KMS-11 (cell line): ENCODE data around the gene SMARCE1.

Source experiments
- H2AFZ ChIP-seq: fragments of 200-600 bp; sonication (generic); 2 replicates; pipeline ENCODE4 v1.6.1; 2016; ENCODE audit warnings: antibody characterized with exemption, mixed run types, low read depth
- H3K27ac ChIP-seq: fragments of 200-600 bp; sonication (generic); 2 replicates; pipeline ENCODE4 v1.6.1; 2016; ENCODE audit warnings: mild to moderate bottlenecking, mixed run types
- H3K27me3 ChIP-seq: fragments of 200-600 bp; sonication (generic); 2 replicates; pipeline ENCODE4 v1.6.1; 2017; ENCODE audit warnings: mild to moderate bottlenecking, low read depth, mixed run types, moderate library complexity; ENCODE audit not compliant: insufficient read depth
- H3K36me3 ChIP-seq: fragments of 200-600 bp; sonication (generic); 2 replicates; pipeline ENCODE4 v1.6.1; 2017; ENCODE audit warnings: mild to moderate bottlenecking, mixed run types; ENCODE audit not compliant: insufficient read depth
- H3K4me1 ChIP-seq: fragments of 200-600 bp; sonication (generic); 2 replicates; pipeline ENCODE4 v1.6.1; 2016; ENCODE audit warnings: mild to moderate bottlenecking, low read depth, mixed run types; ENCODE audit not compliant: poor library complexity, severe bottlenecking
- H3K4me2 ChIP-seq: fragments of 200-600 bp; sonication (generic); 2 replicates; pipeline ENCODE4 v1.7.0; 2016; ENCODE audit warnings: mild to moderate bottlenecking, mixed run types
- H3K4me3 ChIP-seq: fragments of 200-600 bp; sonication (generic); IDR thresholded peaks from 2 replicates; pipeline ENCODE4 v1.6.1; 2017; ENCODE audit warnings: low read depth, low read length, mixed read lengths; ENCODE audit not compliant: insufficient read depth
- H3K79me2 ChIP-seq: fragments of 200-600 bp; sonication (generic); 2 replicates; pipeline ENCODE4 v1.6.1; 2016; ENCODE audit warnings: low read depth, mixed run types; ENCODE audit not compliant: insufficient read depth
- H3K9ac ChIP-seq: fragments of 200-600 bp; sonication (generic); 2 replicates; pipeline ENCODE4 v1.6.1; 2016; ENCODE audit warnings: mild to moderate bottlenecking, mixed run types
- H4K20me1 ChIP-seq: fragments of 200-600 bp; sonication (generic); 2 replicates; pipeline ENCODE4 v1.6.1; 2016; ENCODE audit warnings: mild to moderate bottlenecking, mixed run types; ENCODE audit not compliant: insufficient read depth
- CTCF ChIP-seq: fragments of 200-600 bp; sonication (generic); conservative IDR thresholded peaks from 2 replicates; pipeline ENCODE4 v1.6.1; 2017; ENCODE audit warnings: low read depth, mild to moderate bottlenecking, antibody characterized with exemption, low read length, moderate library complexity, mixed read lengths

SMARCE1 gene

GRCh38 chr17:40614431-40615067 is 33.1 kb downstream of the SMARCE1 start:
- H3K4me2 ChIP-seq: peak overlapping the region; percentile 54; the same call in 1 of the 2 replicates
- no peak overlapping the region for H3K27ac ChIP-seq
- peaks cover 20% of the 10 kb centered on the region for H3K4me1 ChIP-seq
- no peak overlapping the region; the same call in 1 of the 2 replicates for H2AFZ ChIP-seq
- H3K27me3 ChIP-seq: no peaks in the 10 kb centered on the region
- no peaks in the 10 kb centered on the region for H4K20me1 ChIP-seq
- no peak overlapping the region for H3K4me3 ChIP-seq
- no peak overlapping the region for H3K9ac ChIP-seq
- H3K79me2 ChIP-seq: no peaks in the 10 kb centered on the region
- no peaks in the 10 kb centered on the region for H3K36me3 ChIP-seq
- TF ChIP-seq CTCF: no peak

- Histone ChIP-seq H3K27me3 (no peaks in the 10 kb centered on the region), H2AFZ (no peak overlapping the region), H3K36me3 (no peaks in the 10 kb centered on the region), H3K4me3 (no peak overlapping the region), H3K9ac (no peak overlapping the region), H3K79me2 (no peaks in the 10 kb centered on the region), H3K4me1 (peaks cover 15% of the 10 kb centered on the region), H3K4me2 (no peak overlapping the region), H4K20me1 (no peaks in the 10 kb centered on the region), H3K27ac (no peak overlapping the region)
- no peak for TF ChIP-seq CTCF
Observed at GRCh38 chr17:40613467-40614154, 34.0 kb downstream of the SMARCE1 start.

GRCh38 chr17:40612599-40613244 is 34.9 kb downstream of the SMARCE1 start:
- H3K79me2 ChIP-seq: no peaks in the 10 kb centered on the region
- H4K20me1 ChIP-seq: no peaks in the 10 kb centered on the region
- H3K4me3 ChIP-seq: no peak overlapping the region
- no peak for TF ChIP-seq CTCF
- no peak overlapping the region for H2AFZ ChIP-seq
- H3K27me3 ChIP-seq: no peaks in the 10 kb centered on the region
- no peak overlapping the region for H3K27ac ChIP-seq
- H3K4me1 ChIP-seq: peaks cover 15% of the 10 kb centered on the region
- H3K36me3 ChIP-seq: no peaks in the 10 kb centered on the region
- H3K4me2 ChIP-seq: no peak overlapping the region
- H3K9ac ChIP-seq: no peak overlapping the region

- H3K27ac ChIP-seq: no peak overlapping the region
- no peak overlapping the region for H3K4me2 ChIP-seq
- H2AFZ ChIP-seq: no peak overlapping the region
- no peaks in the 10 kb centered on the region for H4K20me1 ChIP-seq
- H3K79me2 ChIP-seq: no peaks in the 10 kb centered on the region
- peaks cover 15% of the 10 kb centered on the region for H3K4me1 ChIP-seq
- no peaks in the 10 kb centered on the region for H3K27me3 ChIP-seq
- H3K9ac ChIP-seq: no peak overlapping the region
- no peak for TF ChIP-seq CTCF
- no peak overlapping the region for H3K4me3 ChIP-seq
- no peaks in the 10 kb centered on the region for H3K36me3 ChIP-seq
Observed at GRCh38 chr17:40611840-40612474, 35.7 kb downstream of the SMARCE1 start.
